Stimulated activated CD8-positive, alpha-beta memory T cell treated with anti-CD3 and anti-CD28 coated beads, Interleukin-7, amount 100 ng/mL, for 4 hours (primary cell): ENCODE measurements around the gene CCS.
A peak's percentile ranks its signal among the peaks of the same experiment; 100 is the strongest.
"Not testable (repeated sequence)": the region's sequence is repeated elsewhere in the genome, so short reads cannot be mapped to it uniquely, and the experiment has no call there.

Experiments used
- DNase-seq, 2 donors: peaks; one replicate each; pipeline ENCODE4 v3.0.0-alpha.2; 2020; ENCODE audit warnings: low read depth in 2 of 2

Gene CCS

DNA sequence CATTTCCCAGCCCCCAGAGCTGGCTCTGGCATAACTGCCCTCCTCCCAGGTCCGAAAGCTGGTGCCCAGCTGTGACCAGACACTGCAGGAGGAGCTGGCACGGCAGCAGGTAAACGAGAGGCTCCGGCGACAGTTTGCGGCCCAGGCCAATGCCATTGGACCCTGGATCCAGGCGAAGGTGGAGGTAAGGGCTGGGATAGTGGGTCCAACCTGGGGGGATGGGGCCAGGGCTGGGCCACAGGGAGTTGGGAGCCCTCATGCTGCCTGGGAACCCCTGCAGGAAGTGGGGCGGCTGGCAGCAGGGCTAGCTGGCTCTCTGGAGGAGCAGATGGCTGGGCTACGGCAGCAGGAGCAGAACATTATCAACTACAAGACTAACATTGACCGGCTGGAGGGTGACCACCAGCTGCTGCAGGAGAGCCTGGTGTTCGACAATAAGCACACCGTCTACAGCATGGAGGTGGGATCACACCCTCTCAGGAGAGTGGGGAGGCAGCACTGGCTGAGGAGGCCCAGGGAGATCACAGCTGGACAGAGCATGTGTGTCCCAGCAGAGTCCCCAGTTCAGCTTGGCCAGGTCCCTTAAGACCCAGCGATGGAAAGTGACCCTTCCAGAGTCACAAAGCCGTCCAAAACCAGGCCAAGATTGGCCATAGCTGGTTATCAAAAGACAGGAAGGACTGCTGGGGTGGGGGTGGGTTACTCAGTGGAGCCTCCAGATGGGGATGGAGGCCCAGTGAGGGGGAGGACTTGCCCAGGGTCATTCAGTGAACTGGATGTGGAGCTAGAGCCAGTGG is 31.6 kb upstream of the CCS start:
- DNase-seq = no peak

DNA sequence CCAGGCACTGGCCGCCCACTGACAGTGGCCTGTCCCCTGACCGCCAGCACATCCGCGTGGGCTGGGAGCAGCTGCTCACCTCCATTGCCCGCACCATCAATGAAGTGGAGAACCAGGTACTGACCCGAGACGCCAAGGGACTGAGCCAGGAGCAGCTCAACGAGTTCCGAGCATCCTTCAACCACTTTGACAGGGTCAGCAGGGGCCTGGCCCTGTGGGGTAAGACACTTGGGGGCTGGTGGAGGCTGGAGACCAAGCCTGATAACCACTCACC is 31.1 kb upstream of the CCS start:
- no peak for DNase-seq

DNA sequence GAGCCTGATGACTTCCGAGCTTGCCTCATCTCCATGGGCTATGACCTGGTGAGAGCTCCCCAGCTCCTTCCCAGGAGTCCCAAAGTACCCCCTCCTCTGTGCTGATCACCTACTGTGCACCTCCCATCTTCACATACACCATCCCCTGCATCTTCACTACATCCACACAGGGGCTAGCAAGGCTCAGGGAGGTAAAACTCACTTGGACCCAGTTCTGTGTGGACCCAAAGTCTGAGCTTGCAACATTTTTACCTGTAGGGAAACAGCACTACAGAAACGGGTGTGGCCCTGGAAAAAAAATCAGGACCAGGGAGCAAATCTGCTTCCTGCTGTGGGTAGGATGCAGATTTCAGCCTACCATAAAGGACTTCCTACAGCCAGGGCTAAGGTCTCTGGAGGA is 30.7 kb upstream of the CCS start:
- no peak for DNase-seq

DNA sequence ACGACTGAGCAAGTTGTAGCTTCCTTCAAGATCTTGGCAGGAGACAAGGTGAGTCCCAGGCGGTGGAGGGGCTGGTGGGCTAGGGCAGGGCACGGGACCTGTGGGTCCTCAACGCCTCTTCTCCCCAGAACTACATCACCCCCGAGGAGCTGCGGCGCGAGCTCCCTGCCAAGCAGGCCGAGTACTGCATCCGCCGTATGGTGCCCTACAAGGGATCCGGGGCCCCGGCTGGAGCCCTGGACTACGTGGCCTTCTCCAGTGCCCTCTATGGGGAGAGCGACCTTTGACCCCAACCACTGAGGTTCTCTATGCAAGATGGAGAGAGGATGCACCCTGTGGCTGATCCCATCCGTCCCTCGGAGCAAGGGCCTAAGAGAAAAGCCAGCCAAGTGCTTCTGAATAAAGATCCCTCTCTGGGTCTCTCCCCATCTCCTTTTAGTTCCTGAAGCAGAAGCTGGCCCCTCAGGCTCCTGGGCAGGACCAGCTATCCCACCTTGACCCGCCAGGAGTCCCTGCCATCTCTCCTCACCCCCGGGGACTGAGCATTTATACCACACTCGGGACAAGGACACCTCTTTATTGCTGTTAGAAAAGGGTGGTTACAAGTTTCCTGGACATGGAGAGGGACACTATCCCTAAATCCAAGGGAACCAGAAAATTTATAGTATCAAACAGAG is 29.9 kb upstream of the CCS start:
- no peak for DNase-seq

DNA sequence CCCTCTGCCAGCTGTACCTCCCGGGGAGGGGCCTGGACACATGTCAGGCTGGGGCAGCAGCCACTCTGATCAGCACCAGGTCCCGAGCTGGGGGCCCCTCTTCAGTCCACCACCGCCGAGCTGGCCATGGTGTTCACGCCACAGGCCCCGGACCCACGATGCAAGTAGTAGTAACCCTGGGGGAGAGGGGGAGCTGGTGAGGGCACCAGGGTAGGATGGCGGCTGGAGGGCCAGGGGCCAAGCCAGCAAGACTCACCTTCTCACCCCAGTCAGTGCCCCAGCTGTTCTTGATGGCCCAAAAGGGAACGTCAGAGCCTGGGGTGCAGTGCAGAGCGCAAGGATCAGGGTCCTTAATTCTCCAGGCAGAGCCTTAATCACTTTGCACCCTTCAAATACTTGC is 29.2 kb upstream of the CCS start:
- no peak for DNase-seq

DNA sequence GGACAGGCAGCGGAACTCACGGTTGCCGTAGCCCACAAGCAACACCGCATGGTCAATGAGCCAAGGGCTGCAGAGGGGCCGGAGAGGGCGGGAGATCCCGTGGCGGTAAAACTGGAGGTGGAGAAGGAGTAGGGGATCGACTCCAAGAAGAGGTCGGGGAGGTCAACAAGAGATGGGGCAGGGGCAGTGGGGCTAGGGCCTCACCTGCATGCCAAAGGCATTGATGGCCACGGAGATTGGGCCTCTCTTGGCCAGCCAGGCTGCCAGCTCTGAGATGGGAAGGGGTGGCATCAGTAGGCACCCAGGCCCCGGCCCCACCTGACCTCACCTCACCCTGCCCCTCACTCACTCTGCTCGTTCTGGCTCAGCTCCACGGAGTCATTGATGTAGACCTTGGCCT is 28.4 kb upstream of the CCS start:
- DNase-seq = no peak

DNA sequence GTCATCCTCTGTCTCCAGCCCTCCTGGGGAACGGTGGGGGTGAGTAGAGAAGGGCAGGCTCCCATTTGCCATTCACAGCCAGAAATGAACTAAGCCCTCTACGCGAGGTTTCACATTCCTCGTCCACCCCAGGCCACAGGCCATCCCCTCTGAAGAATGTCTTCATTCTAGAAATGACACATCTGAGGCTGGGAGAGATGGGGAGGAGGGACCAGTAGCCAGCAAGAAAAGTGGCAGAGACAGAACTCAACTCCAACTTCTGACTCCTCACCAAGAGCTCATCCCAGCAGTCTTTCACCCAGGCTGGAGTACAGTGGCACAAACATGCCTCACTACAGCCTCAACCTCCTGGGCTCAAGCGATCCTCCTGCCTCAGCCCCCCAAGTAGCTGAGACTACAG is 28.0 kb upstream of the CCS start:
- no peak for DNase-seq

DNA sequence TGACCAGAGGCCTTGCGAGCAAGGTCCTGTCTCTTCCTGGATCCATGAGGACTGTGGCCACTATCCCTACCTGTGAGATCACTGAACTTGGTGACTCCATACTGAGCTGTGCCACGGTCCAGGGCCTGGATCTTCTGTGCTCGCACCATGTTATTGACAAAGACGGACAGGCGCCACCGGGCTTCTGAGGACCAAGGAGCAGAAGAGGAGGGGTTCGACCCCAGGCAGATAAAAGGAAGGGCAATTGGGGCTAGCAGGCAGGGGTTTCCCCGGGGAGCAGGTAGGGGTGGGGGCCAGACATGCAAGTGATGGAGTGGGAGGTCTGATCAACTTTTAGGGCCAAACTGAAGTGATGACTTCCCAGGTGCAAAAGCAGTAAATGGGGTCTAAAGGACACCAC is 26.8 kb upstream of the CCS start:
- DNase-seq = no peak

DNA sequence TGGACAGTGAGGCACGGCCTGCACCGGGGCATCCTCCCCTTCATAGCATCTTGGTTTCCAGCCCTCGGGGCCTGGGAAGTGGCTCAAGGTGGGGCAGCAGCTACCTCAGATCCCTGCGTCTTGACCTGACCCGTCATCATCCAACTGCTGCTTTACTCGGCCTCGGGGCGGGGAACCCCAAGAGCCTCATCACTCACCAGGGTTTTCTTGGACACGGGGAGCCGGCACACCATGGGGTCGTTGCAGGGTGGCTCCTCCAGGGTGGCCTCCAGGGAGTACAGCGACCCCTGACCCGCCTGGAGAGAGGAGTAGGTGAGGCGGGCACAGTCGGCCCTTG is 25.2 kb upstream of the CCS start:
- DNase-seq = no peak

DNA sequence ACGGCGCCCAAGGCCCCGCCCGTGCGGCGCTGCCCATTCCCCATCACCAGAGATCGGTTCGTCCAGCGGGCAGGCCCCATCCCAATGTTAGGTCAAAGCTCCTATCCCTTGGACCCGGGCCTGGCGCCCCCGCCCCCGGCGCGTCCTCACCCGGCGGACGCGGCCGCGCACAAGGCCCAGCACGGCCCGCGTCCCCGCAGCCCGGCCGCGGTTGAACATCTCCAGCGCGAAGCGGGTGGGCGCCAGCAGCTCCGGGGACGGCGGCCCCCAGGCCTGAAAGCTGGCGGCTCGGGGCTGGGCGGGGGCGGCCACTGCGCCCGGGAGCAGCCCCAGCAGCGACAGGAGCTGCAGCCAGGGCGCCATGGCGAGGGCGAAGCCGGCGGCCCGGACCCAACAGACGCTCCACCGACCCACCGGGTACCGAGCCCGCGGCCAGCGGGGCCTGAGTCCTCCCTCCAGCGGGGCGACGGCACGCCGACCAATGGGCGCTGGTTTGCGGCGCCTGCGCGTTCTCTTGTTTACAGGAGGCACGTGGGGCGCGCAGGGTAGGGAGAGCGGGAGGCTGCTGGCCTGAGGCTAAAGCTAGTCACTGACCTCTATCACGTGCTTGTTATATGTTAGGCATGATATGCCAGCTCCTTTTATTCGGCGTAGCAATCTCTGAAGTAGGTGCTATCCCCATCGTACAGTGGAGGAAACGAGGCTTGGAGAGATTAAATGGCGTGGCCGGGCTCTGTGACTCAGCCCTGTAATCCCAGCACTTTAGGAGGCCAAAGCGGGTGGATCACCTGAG is 24.7 kb upstream of the CCS start, which contains the start of gene CTSF:
Gene CTSF (minus strand): TSS at position 483 of the 793 bp plus-strand sequence. CDS start 120 bp downstream, at position 363.
- peak; percentile 26 to 62 for DNase-seq

DNA sequence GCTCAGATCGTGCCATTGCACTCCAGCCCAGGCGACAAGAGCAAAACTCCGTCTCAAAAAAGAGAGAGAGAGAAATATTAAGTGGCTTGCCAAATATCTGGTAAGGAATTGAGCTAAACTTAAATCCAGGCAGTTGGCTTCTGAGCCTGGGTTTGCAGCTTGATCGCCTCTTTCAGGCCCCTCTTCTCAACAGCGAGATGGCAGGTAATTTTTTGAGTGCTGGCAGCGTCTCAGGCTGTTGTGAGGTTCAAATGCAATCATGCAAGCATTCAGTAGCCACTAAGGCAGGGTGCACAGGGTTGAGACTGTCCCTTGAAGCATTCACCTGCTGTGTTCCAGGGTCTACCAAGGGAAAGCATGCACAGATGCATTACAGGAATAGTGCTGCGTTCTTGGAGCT is 23.9 kb upstream of the CCS start:
- DNase-seq = no peak

DNA sequence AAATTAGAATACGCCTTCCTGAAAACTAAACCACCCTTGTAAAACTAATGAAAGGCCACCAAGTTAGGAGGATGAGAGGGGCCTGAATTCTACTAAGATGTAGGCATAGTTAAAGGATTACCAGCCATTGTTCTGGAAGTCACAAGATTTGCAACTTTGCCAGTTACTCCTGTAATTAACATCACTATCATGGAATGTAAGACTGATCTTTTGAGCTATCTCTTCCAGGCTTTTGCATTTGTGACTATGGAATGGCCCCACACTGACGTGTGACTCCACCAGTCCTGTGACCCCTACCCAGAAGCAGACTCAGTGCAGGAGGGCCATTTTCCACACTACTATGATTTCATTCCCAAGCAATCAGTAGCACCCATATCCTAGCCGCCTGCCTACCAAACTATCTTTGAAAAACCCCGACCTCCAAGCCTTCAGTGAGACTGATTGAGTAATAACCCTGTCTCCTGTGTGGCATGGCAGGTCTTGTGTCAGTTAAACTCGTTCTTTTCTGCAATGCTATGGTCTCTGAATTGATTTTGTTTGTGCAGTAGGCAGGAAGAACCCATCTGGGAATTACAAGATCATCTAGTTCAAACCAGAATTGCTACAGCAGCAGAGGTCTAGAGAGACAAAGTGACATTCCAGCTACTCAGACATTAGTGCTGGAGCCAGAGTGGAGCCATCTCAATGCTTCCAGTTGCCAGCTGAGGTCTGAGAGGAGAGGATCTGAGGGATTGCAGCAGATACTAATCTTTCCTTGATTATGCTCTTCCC is 22.7 kb upstream of the CCS start:
- DNase-seq = no peak

DNA sequence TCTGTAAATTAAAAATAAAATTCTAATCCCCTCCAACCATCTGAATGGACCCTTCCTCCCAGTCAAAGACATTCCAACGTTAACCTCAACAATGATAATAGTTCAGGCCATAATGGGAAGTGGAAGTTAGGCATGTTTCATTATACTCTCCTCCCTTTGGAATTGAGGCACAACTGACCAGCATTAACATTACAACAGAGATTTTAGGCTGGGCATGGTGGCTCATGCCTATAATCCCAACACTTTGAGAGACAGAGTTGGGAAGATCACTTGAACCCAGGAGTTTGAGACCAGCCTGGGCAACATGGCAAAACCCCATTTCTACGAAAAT is 22.2 kb upstream of the CCS start:
- no peak for DNase-seq

DNA sequence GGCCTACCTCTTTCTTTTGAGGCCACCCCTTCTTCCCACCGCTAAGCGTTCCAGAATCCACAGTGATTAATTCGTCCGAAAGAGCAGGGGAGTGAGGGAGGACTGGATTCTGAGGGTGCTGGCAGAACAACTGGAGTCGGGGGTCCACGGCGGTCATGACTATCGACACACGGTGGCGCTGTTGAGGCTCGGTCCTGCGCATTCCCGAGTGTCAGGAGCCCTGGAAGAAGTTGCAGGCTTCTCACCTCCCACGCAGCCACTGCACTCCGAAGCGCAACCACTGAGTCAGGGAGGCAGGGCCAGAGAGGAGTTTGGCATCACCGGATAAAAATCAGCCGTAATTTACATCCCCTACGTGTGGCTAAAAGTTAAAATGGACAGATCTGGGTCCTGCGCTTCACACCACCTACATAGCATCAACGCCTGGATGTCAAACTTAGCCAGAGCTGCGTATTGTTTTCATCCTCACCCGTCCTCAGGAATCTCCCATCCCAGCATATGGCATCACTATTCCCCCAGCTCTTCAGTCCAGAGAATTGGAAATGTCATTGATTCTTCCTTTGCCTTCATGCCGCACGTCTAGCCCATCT is 13.9 kb upstream of the CCS start:
- DNase-seq = peak; percentile 61

DNA sequence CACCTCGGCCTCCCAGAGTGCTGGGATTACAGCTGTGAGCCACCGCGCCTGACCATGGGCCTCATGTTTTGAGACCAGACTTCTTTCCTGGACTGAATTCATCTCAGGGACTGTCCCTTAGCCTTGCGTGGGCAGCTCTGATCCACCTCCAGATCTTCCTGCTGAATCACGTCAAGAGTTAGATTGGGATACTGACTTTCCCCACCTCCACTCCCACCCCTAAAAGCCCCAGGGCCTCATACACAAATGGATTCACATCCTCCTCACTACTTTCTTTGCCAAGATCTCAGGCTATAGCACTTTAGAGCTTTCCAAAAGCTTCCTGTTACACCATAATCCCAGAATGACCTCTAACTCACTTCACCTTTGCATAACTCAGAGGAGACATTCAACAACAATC is 12.2 kb upstream of the CCS start:
- DNase-seq = no peak

DNA sequence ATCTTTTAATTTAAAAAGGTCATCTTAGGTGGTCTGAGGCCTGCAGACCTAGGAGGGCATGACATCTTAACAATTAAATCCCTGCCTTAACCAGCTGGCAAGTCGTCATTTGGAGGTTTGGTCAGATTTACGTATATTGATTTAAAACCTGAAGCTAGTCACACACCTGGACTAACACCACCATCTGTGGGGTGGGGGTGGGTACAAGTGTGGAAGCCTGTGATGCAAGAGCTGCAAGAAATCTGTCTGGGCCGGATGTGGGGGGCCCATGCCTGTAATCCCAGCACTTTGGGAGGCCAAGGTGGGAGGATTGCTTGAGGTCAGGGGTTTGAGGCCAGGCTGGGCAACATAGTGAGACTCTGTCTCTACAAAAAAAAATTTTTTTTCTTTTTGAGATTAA is 11.7 kb upstream of the CCS start:
- no peak for DNase-seq

DNA sequence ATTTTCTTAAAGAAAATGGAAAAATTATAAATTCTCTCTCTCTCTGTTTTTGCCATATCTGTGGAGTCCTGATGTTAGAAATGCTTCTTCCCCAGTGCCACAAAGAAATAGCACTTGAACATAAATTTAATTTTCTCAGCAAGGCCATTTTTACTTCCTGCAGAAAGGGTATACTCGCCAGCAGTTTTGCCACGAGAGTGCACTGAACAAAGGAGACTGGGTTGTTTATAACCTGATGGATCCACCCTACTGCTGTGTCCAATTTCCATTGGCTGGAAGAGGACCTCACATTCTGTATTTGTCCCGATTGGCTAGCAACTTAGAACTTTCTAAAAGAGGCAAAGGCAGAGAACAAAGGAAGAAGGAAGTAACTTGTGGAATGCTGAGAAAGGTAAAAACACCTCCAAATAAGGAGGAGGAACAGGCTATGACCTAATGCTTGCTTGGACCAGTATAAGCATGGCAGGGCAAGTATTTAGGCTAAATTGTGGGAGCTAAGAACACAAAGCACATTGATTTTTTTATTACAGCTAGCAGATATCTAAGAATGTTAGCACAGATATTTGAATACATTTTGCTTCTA is 10.3 kb upstream of the CCS start:
- not testable (repeated sequence) for DNase-seq

DNA sequence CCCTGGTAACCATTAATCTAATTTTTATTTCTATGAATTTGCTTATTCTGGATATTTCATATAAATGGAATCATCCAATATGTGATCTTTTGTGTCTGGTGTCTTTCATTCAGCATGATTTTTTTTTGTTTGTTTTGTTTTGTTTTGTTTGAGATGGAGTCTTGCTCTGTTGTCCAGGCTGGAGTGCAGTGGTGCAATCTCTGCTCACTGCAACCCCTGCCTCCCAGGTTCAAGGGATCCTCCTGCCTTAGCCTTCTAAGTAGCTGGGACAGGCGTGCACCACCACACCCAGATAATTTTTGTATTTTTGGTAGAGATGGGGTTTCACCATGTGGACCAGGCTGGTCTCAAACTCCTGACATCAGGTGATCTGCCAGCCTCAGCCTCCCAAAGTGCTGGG is 7.5 kb upstream of the CCS start:
- DNase-seq = not testable (repeated sequence)

DNA sequence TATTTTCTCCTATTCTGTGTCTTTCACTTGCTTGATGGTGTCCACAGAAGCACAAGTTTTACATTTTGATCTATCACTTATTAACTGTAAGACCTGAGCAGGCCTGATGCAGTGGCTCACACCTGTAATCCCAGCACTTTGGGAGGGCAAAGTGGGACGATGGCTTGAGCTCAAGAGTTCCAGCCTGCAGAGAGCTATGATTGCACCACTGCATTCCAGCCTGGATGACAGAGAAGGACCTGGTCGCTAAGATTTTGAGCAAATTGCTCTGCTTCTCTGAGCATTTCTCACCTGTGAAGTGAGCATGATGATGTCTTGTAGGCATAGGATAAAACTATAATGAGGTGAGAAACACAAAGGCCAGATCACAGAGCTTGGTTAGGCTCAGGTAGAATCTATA is 6.8 kb upstream of the CCS start:
- DNase-seq = no peak

DNA sequence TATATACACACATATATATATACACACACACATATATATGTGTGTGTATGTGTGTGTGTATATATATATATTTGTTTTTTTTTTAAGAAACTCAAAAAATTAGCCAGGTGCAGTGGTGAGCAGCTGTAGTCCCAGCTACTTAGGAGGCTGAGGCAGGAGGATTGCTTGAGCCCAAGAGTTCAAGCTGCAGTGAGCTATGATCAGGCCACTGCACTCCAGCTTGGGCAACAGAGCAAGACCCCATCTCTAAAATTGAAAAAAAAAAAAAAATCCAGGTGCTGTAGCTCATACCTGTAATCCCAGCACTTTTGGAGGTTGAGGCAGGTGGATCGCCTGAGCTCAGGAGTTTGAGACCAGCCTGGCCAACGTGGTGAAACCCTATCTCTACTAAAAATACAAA is 3.7 kb upstream of the CCS start:
- not testable (repeated sequence) for DNase-seq

DNA sequence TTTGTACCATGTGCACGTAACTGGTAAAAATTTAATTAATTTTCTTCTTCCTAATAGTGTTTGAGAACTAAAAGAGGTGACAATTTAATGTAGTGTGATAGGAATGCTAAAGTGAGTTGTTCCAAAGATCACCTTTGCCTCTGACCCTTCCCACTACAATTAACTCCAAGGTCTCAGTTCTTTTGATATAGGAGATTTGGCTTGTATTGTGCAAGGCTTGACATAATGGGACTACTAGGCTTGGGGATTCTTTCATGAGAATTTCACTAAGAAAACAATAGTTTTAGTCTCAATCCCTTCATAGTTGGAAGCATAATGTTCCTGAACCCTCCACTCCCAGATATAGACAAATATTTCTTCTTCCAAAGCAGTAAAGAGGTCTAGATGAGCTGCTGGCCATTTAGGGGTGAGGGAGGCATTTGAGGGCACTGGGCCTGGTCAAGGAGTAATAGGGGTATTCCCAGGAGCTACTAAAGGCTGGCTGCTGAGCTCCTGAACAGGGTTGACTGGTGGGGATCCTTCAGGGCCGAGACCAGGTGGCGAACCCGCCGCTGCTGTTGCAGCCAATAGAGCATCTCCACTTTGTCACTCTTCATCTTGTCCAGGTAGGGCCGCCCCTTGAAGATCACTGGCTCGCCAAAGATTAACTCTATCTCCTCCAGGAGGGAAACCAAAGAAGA is 2.8 kb upstream of the CCS start:
- no peak for DNase-seq
